ENCODE results near the gene CD58. TPM values are rescaled to one million over a fixed set of nuclear protein-coding genes. Genes with fewer than 3 reads are reported as not detected.

CD58 gene
- total and polyA plus RNA-seq, 9 of the 15 experiments (the other 6 are each of a cell fraction or from before 2014, with no cell fraction given) = 18.1 to 113 (median 37.4) TPM

- TF ChIP-seq, protein P1, sequence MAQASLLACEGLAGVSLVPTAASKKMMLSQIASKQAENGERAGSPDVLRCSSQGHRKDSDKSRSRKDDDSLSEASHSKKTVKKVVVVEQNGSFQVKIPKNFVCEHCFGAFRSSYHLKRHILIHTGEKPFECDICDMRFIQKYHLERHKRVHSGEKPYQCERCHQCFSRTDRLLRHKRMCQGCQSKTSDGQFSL (CRISPR knock-in tag; IDR thresholded peaks at IDR 0.05) = peak; percentile 16; the same call in 1 of the 2 replicates
- TF ChIP-seq, protein P1 (tag; IDR thresholded peaks at IDR 0.05) = peak in 1 of 2 experiments; percentile 30; a peak in 1 of 4 replicates
- TF ChIP-seq, protein P2, sequence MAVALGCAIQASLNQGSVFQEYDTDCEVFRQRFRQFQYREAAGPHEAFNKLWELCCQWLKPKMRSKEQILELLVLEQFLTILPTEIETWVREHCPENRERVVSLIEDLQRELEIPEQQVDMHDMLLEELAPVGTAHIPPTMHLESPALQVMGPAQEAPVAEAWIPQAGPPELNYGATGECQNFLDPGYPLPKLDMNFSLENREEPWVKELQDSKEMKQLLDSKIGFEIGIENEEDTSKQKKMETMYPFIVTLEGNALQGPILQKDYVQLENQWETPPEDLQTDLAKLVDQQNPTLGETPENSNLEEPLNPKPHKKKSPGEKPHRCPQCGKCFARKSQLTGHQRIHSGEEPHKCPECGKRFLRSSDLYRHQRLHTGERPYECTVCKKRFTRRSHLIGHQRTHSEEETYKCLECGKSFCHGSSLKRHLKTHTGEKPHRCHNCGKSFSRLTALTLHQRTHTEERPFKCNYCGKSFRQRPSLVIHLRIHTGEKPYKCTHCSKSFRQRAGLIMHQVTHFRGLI (CRISPR knock-in tag; IDR thresholded peaks at IDR 0.05) = no peak
- TF ChIP-seq BMI1 (IDR thresholded peaks at IDR 0.05; ENCODE audit: low read length) (no peak), KDM5B (IDR thresholded peaks at IDR 0.05; ENCODE audit: insufficient replicate concordance, low read depth, low read length) (peak; percentile 78), SOX6 (IDR thresholded peaks at IDR 0.05) (peak; percentile 13), SREBF2 (CRISPR knock-in tag; IDR thresholded peaks at IDR 0.05) (no peak), ZBTB17 (CRISPR knock-in tag; IDR thresholded peaks at IDR 0.05) (peak; percentile 9; the same call in 1 of the 2 replicates), U2AF2 (optimal IDR thresholded peaks at IDR 0.05; ENCODE audit: low read depth, low read length) (no peak), CREB1 (IDR thresholded peaks at IDR 0.05) (peak; percentile 45), CREB1 (CRISPR knock-in tag; IDR thresholded peaks at IDR 0.05) (no peak; the same call in 1 of the 2 replicates), JUN (IDR thresholded peaks at IDR 0.05; ENCODE audit: borderline replicate concordance, low read depth, low read length) (0 out of 2 replicates have a peak, but pooled peaks have one; percentile 18), JUN (CRISPR knock-in tag; IDR thresholded peaks at IDR 0.05; ENCODE audit: borderline replicate concordance) (no peak), ATF3 (IDR thresholded peaks at IDR 0.05) (no peak), ATF3 (CRISPR knock-in tag; conservative IDR thresholded peaks at IDR 0.05) (no peak), CTBP1 (IDR thresholded peaks at IDR 0.05; ENCODE audit: borderline replicate concordance) (peak; percentile 60; the same call in 1 of the 2 replicates), RBM22 (IDR thresholded peaks at IDR 0.05; ENCODE audit: low read depth, low read length, poor library complexity, severe bottlenecking) (peak; percentile 89), POLR2AphosphoS5 (IDR thresholded peaks at IDR 0.05; ENCODE audit: control insufficient read depth, insufficient read depth, low read depth, low read length) (peak; percentile 80), TAF1 (IDR thresholded peaks at IDR 0.05; ENCODE audit: control insufficient read depth, extremely low read depth, insufficient read depth, low read length, severe bottlenecking) (peak; percentile 84), SIN3B (IDR thresholded peaks at IDR 0.05; ENCODE audit: low read depth) (peak; percentile 32; the same call in 1 of the 2 replicates), TBP (optimal IDR thresholded peaks at IDR 0.05; ENCODE audit: low read depth, low read length) (peak; percentile 76), ZNF76 (CRISPR knock-in tag; IDR thresholded peaks at IDR 0.05; ENCODE audit: borderline replicate concordance) (peak; percentile 17; the same call in 1 of the 2 replicates), BACH1 (tag; IDR thresholded peaks at IDR 0.05) (no peak)
- TF ChIP-seq, protein P3, sequence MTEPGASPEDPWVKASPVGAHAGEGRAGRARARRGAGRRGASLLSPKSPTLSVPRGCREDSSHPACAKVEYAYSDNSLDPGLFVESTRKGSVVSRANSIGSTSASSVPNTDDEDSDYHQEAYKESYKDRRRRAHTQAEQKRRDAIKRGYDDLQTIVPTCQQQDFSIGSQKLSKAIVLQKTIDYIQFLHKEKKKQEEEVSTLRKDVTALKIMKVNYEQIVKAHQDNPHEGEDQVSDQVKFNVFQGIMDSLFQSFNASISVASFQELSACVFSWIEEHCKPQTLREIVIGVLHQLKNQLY (CRISPR knock-in tag; conservative IDR thresholded peaks at IDR 0.05) = no peak
These were observed at the start of gene CD58 (continued) for GRCh38 chr1:116570358-116571214.
